HFF-Myc (cell line): Measurements from ENCODE around the gene SLC35F5.
A peak's percentile ranks its signal among the peaks of the same experiment; 100 is the strongest.

ENCODE experiments used
- DNase-seq: peaks from one replicate; pipeline ENCODE4 v3.0.0-alpha.2; 2011; ENCODE audit warnings: low read depth; ENCODE audit errors: extremely low read depth
- H3K4me3 ChIP-seq: replicated peaks from 2 replicates; pipeline ENCODE4 v1.5.1; 2011; ENCODE audit warnings: low read depth, mild to moderate bottlenecking, control low read depth, low read length
- CTCF ChIP-seq: IDR thresholded peaks from 2 replicates; pipeline ENCODE4 v1.5.1; 2012; ENCODE audit warnings: mild to moderate bottlenecking, low read depth, low read length, control low read depth; ENCODE audit errors: missing control alignments

SLC35F5 gene, protein sequence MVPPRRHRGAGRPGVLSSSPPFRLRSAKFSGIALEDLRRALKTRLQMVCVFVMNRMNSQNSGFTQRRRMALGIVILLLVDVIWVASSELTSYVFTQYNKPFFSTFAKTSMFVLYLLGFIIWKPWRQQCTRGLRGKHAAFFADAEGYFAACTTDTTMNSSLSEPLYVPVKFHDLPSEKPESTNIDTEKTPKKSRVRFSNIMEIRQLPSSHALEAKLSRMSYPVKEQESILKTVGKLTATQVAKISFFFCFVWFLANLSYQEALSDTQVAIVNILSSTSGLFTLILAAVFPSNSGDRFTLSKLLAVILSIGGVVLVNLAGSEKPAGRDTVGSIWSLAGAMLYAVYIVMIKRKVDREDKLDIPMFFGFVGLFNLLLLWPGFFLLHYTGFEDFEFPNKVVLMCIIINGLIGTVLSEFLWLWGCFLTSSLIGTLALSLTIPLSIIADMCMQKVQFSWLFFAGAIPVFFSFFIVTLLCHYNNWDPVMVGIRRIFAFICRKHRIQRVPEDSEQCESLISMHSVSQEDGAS

GRCh38 chr2:113756355-113757137 lies at the start of gene SLC35F5:
SLC35F5 (minus strand) TSS chr2:113756642; CDS start chr2:113756409, 233 bp downstream.
- DNase-seq: peak; percentile 49
- no peak for TF ChIP-seq CTCF
- H3K4me3 ChIP-seq: peak within 1 kb of the TSS; percentile 88

DNA sequence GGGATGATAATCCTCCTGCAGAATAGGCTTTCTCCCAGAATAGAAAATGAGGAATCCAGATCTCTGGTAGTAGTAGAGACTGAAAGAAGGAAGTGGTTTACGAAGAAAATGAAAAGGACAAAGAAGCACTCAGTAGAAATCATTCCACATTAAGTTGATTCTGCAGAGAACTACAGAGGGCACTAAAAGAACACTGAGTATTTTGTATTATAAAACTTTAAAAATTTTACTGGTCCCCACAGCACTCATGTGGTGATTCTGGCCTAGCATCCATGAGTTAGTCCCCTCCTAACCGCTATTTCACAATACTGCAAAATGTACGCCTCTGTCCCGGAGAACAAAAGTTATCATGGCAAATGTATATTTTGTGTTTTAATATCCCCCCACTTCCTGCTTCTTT lies 42.9 kb upstream of the SLC35F5 start:
- no peak for DNase-seq
- no peak overlapping the region for H3K4me3 ChIP-seq
- TF ChIP-seq CTCF: no peak

GRCh38 chr2:113797237-113797636 lies 40.8 kb upstream of the SLC35F5 start:
- no peak for DNase-seq

GRCh38 chr2:113796592-113797175 lies 40.2 kb upstream of the SLC35F5 start:
- DNase-seq: no peak
- TF ChIP-seq CTCF: no peak
- no peak overlapping the region for H3K4me3 ChIP-seq

More at GRCh38 chr2:113797237-113797636, 40.8 kb upstream of the SLC35F5 start:
- H3K4me3 ChIP-seq: no peak overlapping the region
- no peak for TF ChIP-seq CTCF

- no peak for DNase-seq
- no peak overlapping the region for H3K4me3 ChIP-seq
- TF ChIP-seq CTCF: no peak
These were observed 39.0 kb upstream of the SLC35F5 start for GRCh38 chr2:113795405-113795920.

- no peak for DNase-seq
- H3K4me3 ChIP-seq: no peak overlapping the region
- TF ChIP-seq CTCF: no peak
These were observed 35.5 kb upstream of the SLC35F5 start for GRCh38 chr2:113791697-113792590.
